GM12878 (cell line): ENCODE data around the gene TRABD.

Experiments used
- EED ChIP-seq: sonication (generic); IDR thresholded peaks from 2 replicates; pipeline ENCODE4 v1.6.1; 2016; ENCODE audit warnings: antibody characterized with exemption, low read depth
- EP300 ChIP-seq, 2 experiments: fragments of 150-350 bp in 1 of 2; IDR thresholded peaks; 2 replicates each; pipeline ENCODE4 v1.6.1; 2011 to 2012; ENCODE audit warnings: low read depth in 2 of 2, low read length in 2 of 2, borderline replicate concordance in 1 of 2, improper control_type of control experiment in 1 of 2, inconsistent platforms in 1 of 2; ENCODE audit not compliant: control insufficient read depth in 1 of 2
- EZH2 ChIP-seq: IDR thresholded peaks from 2 replicates; pipeline ENCODE4 v1.6.1; 2012; ENCODE audit warnings: low read depth, mild to moderate bottlenecking, control low read depth, inconsistent platforms, low read length, borderline replicate concordance; ENCODE audit not compliant: control insufficient read depth
- FOS ChIP-seq: IDR thresholded peaks from 3 replicates; pipeline ENCODE4 v1.6.1; 2011; ENCODE audit warnings: borderline replicate concordance; ENCODE audit not compliant: insufficient read length; ENCODE audit errors: extremely low read depth
- KDM1A ChIP-seq: fragments of 200-600 bp; sonication (generic); IDR thresholded peaks from 2 replicates; pipeline ENCODE4 v1.6.1; 2016; ENCODE audit warnings: borderline replicate concordance
- NBN ChIP-seq: fragments of 450-650 bp; IDR thresholded peaks from 2 replicates; pipeline ENCODE4 v1.6.1; 2016
- NFYA ChIP-seq: IDR thresholded peaks from 2 replicates; pipeline ENCODE4 v1.6.1; 2011; ENCODE audit warnings: low read depth, mild to moderate bottlenecking, low read length, improper control_type of control experiment, borderline replicate concordance
- POLR2A ChIP-seq: IDR thresholded peaks from 2 replicates; pipeline ENCODE4 v1.6.1; 2011; ENCODE audit warnings: low read depth, mild to moderate bottlenecking, low read length
- POLR2AphosphoS5 ChIP-seq: IDR thresholded peaks from 2 replicates; pipeline ENCODE4 v1.6.1; 2011; ENCODE audit warnings: mild to moderate bottlenecking, low read length, inconsistent platforms
- RAD21 ChIP-seq: IDR thresholded peaks from 2 replicates; pipeline ENCODE4 v1.6.1; 2011; ENCODE audit warnings: mild to moderate bottlenecking, low read depth, low read length, moderate library complexity; ENCODE audit not compliant: insufficient read depth
- TAF1 ChIP-seq: IDR thresholded peaks from 2 replicates; pipeline ENCODE4 v1.6.1; 2011; ENCODE audit warnings: mild to moderate bottlenecking, low read depth, low read length, borderline replicate concordance
- TF ChIP-seq, protein P1 (sequence below): IDR thresholded peaks from 2 replicates; pipeline ENCODE4 v1.6.1; 2012; ENCODE audit warnings: low read depth, low read length, improper control_type of control experiment
- TF ChIP-seq, protein P2 (sequence below), 3 experiments: IDR thresholded peaks in 2 of 3; conservative IDR thresholded peaks in 1 of 3; 2 replicates each; pipeline ENCODE4 v1.5.1; 2011; ENCODE audit warnings: low read depth in 3 of 3, low read length in 3 of 3, mild to moderate bottlenecking in 3 of 3, control low read depth in 2 of 3, moderate library complexity in 2 of 3, inconsistent platforms in 1 of 3, mixed read lengths in 1 of 3; ENCODE audit not compliant: control insufficient read depth in 2 of 3, insufficient read depth in 1 of 3; ENCODE audit errors: extremely low read depth in 1 of 3
- TF ChIP-seq, protein P3 (sequence below): fragments of 450-650 bp; formaldehyde crosslinking; IDR thresholded peaks from 2 replicates; pipeline ENCODE4 v1.4.0; 2020; ENCODE audit warnings: mild to moderate bottlenecking, moderate library complexity

- TF ChIP-seq TAF1 = no peak
- no peak for TF ChIP-seq EED
- no peak for TF ChIP-seq POLR2A
- TF ChIP-seq FOS = no peak
- TF ChIP-seq POLR2AphosphoS5 = no peak
- no peak for TF ChIP-seq EZH2
- TF ChIP-seq EP300 (IDR thresholded peaks at IDR 0.05; ENCODE audit: borderline replicate concordance in 1 of 2, control insufficient read depth in 1 of 2, low read depth in 2 of 2, low read length in 2 of 2) = no peak
- no peak for TF ChIP-seq KDM1A
- TF ChIP-seq, protein P1, sequence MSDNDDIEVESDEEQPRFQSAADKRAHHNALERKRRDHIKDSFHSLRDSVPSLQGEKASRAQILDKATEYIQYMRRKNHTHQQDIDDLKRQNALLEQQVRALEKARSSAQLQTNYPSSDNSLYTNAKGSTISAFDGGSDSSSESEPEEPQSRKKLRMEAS = no peak
- no peak for TF ChIP-seq NFYA
- TF ChIP-seq, protein P2, sequence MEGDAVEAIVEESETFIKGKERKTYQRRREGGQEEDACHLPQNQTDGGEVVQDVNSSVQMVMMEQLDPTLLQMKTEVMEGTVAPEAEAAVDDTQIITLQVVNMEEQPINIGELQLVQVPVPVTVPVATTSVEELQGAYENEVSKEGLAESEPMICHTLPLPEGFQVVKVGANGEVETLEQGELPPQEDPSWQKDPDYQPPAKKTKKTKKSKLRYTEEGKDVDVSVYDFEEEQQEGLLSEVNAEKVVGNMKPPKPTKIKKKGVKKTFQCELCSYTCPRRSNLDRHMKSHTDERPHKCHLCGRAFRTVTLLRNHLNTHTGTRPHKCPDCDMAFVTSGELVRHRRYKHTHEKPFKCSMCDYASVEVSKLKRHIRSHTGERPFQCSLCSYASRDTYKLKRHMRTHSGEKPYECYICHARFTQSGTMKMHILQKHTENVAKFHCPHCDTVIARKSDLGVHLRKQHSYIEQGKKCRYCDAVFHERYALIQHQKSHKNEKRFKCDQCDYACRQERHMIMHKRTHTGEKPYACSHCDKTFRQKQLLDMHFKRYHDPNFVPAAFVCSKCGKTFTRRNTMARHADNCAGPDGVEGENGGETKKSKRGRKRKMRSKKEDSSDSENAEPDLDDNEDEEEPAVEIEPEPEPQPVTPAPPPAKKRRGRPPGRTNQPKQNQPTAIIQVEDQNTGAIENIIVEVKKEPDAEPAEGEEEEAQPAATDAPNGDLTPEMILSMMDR (IDR thresholded peaks at IDR 0.05 in 2 of 3, conservative IDR thresholded peaks at IDR 0.05 in 1 of 3; ENCODE audit: control insufficient read depth in 2 of 3, extremely low read depth in 1 of 3, insufficient read depth in 1 of 3, low read depth in 3 of 3, low read length in 3 of 3) = no peak
- TF ChIP-seq, protein P3, sequence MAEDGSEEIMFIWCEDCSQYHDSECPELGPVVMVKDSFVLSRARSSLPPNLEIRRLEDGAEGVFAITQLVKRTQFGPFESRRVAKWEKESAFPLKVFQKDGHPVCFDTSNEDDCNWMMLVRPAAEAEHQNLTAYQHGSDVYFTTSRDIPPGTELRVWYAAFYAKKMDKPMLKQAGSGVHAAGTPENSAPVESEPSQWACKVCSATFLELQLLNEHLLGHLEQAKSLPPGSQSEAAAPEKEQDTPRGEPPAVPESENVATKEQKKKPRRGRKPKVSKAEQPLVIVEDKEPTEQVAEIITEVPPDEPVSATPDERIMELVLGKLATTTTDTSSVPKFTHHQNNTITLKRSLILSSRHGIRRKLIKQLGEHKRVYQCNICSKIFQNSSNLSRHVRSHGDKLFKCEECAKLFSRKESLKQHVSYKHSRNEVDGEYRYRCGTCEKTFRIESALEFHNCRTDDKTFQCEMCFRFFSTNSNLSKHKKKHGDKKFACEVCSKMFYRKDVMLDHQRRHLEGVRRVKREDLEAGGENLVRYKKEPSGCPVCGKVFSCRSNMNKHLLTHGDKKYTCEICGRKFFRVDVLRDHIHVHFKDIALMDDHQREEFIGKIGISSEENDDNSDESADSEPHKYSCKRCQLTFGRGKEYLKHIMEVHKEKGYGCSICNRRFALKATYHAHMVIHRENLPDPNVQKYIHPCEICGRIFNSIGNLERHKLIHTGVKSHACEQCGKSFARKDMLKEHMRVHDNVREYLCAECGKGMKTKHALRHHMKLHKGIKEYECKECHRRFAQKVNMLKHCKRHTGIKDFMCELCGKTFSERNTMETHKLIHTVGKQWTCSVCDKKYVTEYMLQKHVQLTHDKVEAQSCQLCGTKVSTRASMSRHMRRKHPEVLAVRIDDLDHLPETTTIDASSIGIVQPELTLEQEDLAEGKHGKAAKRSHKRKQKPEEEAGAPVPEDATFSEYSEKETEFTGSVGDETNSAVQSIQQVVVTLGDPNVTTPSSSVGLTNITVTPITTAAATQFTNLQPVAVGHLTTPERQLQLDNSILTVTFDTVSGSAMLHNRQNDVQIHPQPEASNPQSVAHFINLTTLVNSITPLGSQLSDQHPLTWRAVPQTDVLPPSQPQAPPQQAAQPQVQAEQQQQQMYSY (CRISPR knock-in tag) = no peak
- TF ChIP-seq RAD21 = no peak
- no peak for TF ChIP-seq NBN
Observed at GRCh38 chr22:50143096-50143495, 42.6 kb upstream of the TRABD start.
